Midbrain (tissue), 1 donor: ENCODE measurements around the gene TAS2R14.

Experiments
- DNase-seq: peaks from one replicate; lab custom pipeline; 2025; lab: John Stamatoyannopoulos, UW

Gene TAS2R14

DNA sequence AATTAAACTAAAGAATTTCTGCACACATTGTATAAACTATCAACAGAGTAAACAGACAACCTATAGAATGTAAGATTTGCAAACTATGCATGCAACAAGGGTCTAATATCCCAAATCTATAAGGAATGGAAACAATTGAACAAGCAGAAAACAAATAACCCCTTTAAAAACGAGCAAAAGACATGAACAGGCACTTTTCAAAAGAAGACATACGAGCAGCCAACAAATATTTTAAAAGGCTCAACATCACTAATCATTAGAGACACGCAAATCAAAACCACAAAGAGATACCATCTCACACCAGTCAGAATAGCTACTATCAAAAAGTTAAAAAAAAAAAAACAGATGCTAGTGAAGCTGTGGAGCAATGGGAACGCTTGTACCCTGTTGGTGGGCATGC lies 34.4 kb downstream of the TAS2R14 start:
- DNase-seq, result no peak

DNA sequence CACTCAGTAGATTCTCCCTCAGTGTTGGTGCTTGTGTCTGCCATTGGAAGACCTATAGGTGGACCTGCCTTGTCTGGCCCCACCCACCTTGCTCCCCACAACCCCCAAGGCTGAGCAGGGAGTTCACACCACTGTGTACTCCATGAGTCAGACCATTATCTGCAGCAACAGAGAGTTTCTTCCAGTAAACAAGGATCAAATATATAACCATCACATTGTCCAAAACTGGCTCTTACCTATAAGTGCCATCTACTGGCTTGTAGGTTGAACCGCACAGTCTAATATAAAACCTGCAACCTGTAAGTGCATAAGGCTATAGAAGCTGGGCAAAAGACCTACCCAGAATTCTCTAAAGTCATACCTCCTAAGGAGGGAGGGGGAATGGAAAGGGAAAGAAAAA lies 37.6 kb downstream of the TAS2R14 start:
- no peak for DNase-seq

DNA sequence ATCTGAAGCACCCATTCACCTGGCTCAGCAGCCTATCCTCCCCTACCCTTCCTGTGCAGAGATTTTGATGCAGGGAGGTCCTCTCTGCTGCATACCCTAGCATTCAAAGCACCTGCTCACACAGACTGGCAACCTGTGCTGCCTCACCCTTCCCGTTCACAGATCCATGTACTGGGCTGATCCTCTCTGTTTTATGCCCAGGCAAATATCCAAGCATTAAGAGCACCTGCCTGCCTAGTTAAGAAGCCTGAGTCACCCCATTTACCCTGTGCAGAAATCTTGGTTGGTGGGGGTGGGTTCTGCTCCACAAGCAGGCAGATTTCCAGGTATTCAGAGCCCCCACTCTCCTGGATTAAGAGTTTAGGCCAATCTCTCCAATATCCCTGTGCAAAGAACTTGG lies 38.1 kb downstream of the TAS2R14 start:
- DNase-seq, result no peak

DNA sequence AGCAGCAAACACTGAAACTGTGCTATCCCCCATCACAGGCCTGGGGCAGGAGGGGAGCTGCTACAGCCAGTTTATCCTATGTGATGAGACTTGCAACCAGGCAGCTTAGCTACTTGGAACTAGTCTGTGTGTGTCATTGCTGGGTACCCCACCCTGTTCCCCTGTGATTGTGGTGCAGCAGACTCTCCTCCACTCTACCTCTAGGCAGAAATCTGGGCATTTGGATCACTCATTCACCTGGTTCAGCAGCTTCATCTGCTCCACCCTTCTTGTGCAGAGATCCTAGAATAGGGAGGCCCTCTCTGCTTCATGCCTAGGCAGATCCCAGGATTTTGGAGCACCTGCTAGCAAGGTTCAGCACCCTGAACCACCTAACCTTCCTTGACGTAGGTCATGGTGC lies 38.5 kb downstream of the TAS2R14 start:
- DNase-seq, result no peak

DNA sequence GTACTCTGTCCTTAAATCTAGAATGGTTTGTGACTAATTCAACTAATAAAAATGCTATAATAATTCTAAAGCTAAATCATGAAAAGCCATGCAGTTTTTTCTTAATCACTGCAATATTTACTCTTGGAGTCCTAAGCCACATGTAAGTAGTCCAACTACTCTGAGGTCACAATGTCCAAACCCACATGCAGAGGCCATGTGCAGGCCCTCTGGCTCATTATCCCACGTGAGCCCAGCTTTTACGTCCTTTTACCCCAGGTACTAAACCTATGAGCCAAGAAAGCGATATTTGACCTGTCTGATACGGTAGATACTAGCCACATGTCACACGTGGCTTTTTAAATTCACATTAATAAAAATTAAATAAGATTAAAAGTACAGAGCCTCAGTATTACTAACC lies 42.2 kb downstream of the TAS2R14 start:
- DNase-seq, result no peak

DNA sequence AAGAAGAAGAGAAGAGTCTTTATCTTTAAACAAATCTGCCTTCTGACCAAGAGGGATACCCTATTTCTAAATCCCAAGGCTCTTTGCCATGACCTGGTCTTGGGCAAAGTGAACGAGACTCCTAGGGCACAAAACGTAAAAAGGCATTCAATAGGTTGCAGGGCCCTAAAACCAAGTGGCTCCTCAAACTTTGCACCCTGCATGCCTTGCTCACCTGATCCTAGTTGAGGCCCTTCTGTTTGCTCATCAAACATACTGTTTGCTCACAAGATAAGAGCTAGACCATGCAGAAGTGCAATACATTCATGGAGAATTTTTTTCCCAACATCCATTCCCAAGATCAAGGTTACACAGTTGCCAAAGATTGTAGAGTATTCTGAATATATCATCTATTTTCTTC lies 47.1 kb downstream of the TAS2R14 start:
- DNase-seq, result no peak

DNA sequence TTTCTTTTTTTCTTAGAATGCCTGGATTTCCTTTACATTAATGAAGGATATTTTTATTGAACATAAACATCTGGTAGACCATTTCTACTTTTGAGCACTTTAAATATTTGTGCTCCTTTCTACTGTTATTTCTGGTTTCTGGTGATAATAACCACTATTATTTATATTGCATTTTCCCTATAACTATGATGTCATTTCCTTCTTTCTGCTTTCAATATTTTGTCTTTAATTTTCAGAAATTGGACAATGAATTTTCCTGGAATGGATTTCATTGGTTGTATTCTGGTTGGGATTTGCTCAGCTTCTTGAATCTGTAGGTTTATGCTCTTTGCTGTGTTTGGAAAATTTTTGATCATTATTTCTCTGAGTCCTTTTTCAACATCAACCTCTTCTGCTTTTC lies 49.8 kb downstream of the TAS2R14 start:
- DNase-seq, result no peak
